ENCODE data around the gene CDK14. TPM values are rescaled to one million over a fixed set of nuclear protein-coding genes. Genes with fewer than 3 reads are reported as not detected.

Gene CDK14
- total and polyA plus RNA-seq, 2 donors (not counting 3 experiments of a cell fraction or from before 2014, with no cell fraction given): 5.5 to 34.2 TPM

- ChIA-PET POLR2A (no interaction called here), CTCF (interaction anchor here (1.1 to 1.7 kb wide), 3 partner anchors 14 to 429 kb away, joined by 3 to 5 read pairs (median 4); no protein-coding TSS in a partner anchor)
- no peaks in the 10 kb centered on the region for H3K9me1 ChIP-seq (replicated peaks; ENCODE audit: control insufficient read depth, extremely low read depth, insufficient read depth, low read length)
- H3K4me1 ChIP-seq (ENCODE audit: control insufficient read depth, extremely low read depth, insufficient read depth, low read length): peaks cover 8% of the 10 kb centered on the region
- H4K20me1 ChIP-seq (replicated peaks; ENCODE audit: control insufficient read depth, extremely low read depth, insufficient read depth, low read length): no peaks in the 10 kb centered on the region
- no peaks in the 10 kb centered on the region for H3K27me3 ChIP-seq (ENCODE audit: control insufficient read depth in 2 of 2, insufficient read depth in 2 of 2, low read length in 2 of 2)
- no peaks in the 10 kb centered on the region for H3K9me3 ChIP-seq (replicated peaks; ENCODE audit: control insufficient read depth, insufficient read depth, low read length)
- no peak overlapping the region for H3K27ac ChIP-seq (ENCODE audit: insufficient read depth, low read depth, low read length)
- TF ChIP-seq CTCF (IDR thresholded peaks at IDR 0.05; ENCODE audit: extremely low read depth in 1 of 2, insufficient read depth in 1 of 2, low read depth in 1 of 2, low read length in 2 of 2) (no peak), POLR2A (IDR thresholded peaks at IDR 0.05; ENCODE audit: low read depth, low read length) (no peak), MYC (IDR thresholded peaks at IDR 0.05; ENCODE audit: low read depth, low read length) (no peak), GATA2 (IDR thresholded peaks at IDR 0.05; ENCODE audit: insufficient read depth, insufficient read length, low read depth, low read length) (no peak)
- no TSS peak for BruUV-seq (replicated peaks)
- H3K9ac ChIP-seq (replicated peaks; ENCODE audit: extremely low read depth, insufficient read depth, low read length): no peak overlapping the region
- no peak overlapping the region for H3K4me3 ChIP-seq (replicated peaks in 1 of 3; ENCODE audit: insufficient read depth in 1 of 3, low read depth in 1 of 3, low read length in 3 of 3)
- H3K36me3 ChIP-seq (ENCODE audit: control insufficient read depth in 2 of 2, extremely low read depth in 1 of 2, insufficient read depth in 2 of 2, low read length in 2 of 2): no peaks in the 10 kb centered on the region
- DNase-seq (ENCODE audit: low read depth, low spot score): no peak
- H3K79me2 ChIP-seq (ENCODE audit: control insufficient read depth, insufficient read depth, low read length): peaks cover 36% of the 10 kb centered on the region
- FAIRE-seq: no peak
- intact Hi-C loops (cut with micrococcal nuclease) (no loop called here), dilution Hi-C loops (cut with MboI; ENCODE audit: extremely low pct_ligation_motif_present, low sequenced_read_pairs) (no loop called here)
- H2AFZ ChIP-seq (ENCODE audit: low read depth, low read length): no peak overlapping the region
- H3K4me2 ChIP-seq (ENCODE audit: insufficient read depth, low read length): no peak overlapping the region
Measured at GRCh38 chr7:90605055-90605454, 8.9 kb downstream of the CDK14 start.

DNA sequence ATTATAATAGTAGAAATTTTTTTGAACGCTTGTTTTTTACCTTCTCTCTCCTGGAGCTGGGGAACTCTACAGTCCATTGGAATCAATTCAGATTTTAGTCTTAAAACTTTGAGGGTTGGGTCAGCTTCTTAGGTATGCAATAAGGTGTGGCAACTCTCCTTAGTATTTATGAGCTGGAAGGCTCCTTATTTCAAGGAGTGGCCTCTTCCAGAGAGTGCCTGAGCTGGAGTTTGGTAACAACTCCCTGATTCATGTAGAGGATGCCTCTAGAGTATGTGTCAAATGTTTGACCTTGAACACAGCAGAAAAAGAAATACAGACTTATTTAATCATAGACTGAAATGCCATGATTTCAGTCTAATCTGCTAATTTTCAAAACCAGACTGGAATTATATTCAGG is 11.1 kb downstream of the CDK14 start:
- BruUV-seq (replicated peaks): no TSS peak
- no peaks in the 10 kb centered on the region for H3K27me3 ChIP-seq (ENCODE audit: control insufficient read depth in 2 of 2, insufficient read depth in 2 of 2, low read length in 2 of 2)
- no peak overlapping the region for H3K4me2 ChIP-seq (ENCODE audit: insufficient read depth, low read length)
- H3K79me2 ChIP-seq (ENCODE audit: control insufficient read depth, insufficient read depth, low read length): peaks cover 18% of the 10 kb centered on the region
- no peak for TF ChIP-seq FOS (IDR thresholded peaks at IDR 0.05; ENCODE audit: borderline replicate concordance, insufficient read depth, low read length)
- no peaks in the 10 kb centered on the region for H4K20me1 ChIP-seq (replicated peaks; ENCODE audit: control insufficient read depth, extremely low read depth, insufficient read depth, low read length)
- H3K9ac ChIP-seq (replicated peaks; ENCODE audit: extremely low read depth, insufficient read depth, low read length): no peak overlapping the region
- no peak overlapping the region for H2AFZ ChIP-seq (ENCODE audit: low read depth, low read length)
- H3K4me1 ChIP-seq (ENCODE audit: control insufficient read depth, extremely low read depth, insufficient read depth, low read length): no peaks in the 10 kb centered on the region
- CTCF ChIA-PET: interaction anchor here (0.7 to 0.9 kb wide), 2 partner anchors 15 to 22 kb away, joined by 3 read pairs; no protein-coding TSS in a partner anchor
- POLR2A ChIA-PET: no interaction called here
- no peaks in the 10 kb centered on the region for H3K9me1 ChIP-seq (replicated peaks; ENCODE audit: control insufficient read depth, extremely low read depth, insufficient read depth, low read length)
- H3K4me3 ChIP-seq (replicated peaks in 1 of 3; ENCODE audit: insufficient read depth in 1 of 3, low read depth in 1 of 3, low read length in 3 of 3): no peak overlapping the region
- no peaks in the 10 kb centered on the region for H3K9me3 ChIP-seq (replicated peaks; ENCODE audit: control insufficient read depth, insufficient read depth, low read length)
- H3K27ac ChIP-seq (ENCODE audit: insufficient read depth, low read depth, low read length): no peak overlapping the region
- no peaks in the 10 kb centered on the region for H3K36me3 ChIP-seq (ENCODE audit: control insufficient read depth in 2 of 2, extremely low read depth in 1 of 2, insufficient read depth in 2 of 2, low read length in 2 of 2)
- intact Hi-C loops (cut with micrococcal nuclease) (no loop called here), dilution Hi-C loops (cut with MboI; ENCODE audit: extremely low pct_ligation_motif_present, low sequenced_read_pairs) (no loop called here)
- FAIRE-seq (no peak), DNase-seq (ENCODE audit: low read depth, low spot score) (no peak)
